NOMO-1 treated with DMSO at 0.1 percent for 48 hours (cell line): ENCODE data around the gene RGL1.

Experiments
- DNase-seq: peaks from one replicate; lab custom pipeline; 2025; ENCODE audit not compliant: unreplicated experiment; lab: John Stamatoyannopoulos, UW

RGL1 gene

DNA sequence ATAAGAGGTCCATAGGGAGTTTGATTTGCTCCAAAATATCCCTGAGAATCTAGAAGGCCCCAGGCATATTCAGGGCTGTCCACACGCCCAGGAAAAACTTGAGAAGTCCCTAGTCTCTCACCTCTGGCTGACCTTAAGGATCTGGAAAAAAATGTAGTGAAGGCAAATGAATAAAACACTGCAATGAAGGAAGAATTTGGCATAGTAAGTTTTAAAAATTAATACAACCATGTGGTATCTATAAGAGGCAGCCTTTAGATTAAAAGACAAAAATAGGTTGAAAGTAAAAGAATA is 141.3 kb downstream of the RGL1 start:
- DNase-seq = no peak

DNA sequence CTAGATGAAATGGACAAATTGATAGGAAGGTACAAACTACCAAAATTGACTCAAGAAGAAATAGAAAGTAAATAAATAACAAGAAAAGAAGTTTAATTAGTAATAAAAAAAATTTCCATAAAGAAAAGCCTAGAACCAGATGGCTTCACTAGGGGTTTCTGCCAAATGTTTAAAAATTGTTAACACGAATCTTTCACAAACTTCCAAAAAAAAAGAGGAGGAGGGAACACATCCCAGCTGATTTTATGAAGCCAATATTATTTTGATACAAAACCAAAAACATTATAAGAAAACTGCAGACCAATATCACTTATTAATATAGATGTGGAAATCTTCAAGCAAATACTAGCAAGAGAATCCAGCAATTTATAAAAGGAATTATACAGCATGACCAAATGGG is 143.1 kb downstream of the RGL1 start:
- DNase-seq = no peak

DNA sequence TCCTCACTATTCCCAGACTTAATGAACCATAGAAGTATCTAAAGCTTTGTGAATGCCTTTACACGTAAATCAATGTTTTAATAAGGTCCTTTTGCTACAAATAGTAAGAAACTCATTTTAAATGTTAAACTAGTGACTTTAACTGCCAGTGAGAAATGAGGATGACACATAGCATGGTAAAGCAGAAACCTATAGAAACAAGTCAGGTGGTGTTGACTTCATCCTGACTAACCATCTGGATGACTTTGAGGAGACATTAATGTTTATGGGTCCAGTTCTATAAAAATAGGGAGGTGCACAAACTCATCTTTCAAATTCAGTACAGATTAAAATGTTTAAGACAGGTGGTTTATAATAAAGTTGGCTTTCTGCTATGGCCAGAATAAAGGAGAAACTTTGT is 147.2 kb downstream of the RGL1 start:
- no peak for DNase-seq

DNA sequence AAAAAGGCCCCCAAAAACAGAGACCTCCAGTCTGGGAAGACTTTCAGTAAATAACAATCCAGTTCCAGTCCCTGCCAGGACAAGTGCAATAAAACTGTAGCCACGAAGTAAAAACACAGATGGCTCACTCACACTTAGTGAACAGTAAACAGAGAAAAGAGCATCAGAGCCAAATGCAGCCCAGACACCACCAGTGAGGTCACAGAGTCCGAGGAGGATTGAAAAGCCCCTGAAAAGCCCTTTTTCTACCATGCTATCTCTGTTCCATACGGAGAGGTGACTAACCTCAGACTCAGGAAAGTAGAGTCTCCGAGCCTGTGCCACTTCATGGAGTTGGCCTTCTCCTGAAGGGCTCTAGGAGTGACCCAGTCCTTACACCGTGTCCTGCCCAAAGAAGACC is 148.1 kb downstream of the RGL1 start:
- DNase-seq = no peak

DNA sequence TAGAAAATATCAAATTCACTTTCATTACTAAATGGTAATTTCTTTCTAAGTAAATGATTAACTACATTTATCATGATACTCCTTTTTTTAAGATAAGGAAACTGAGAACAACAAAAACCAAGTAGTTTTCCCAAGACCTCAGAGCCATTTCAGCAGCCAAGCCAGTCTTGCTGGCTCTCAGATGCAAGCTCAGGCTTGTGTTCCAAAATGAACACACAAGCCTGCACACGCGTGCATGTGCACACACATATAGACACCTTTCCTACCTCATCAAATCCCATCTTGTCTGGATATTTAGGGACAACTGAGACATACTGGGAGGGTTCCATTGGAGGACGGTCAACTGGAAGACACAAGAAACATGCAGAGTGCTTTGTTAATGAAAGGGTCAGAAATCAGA is 149.6 kb downstream of the RGL1 start:
- DNase-seq = no peak

DNA sequence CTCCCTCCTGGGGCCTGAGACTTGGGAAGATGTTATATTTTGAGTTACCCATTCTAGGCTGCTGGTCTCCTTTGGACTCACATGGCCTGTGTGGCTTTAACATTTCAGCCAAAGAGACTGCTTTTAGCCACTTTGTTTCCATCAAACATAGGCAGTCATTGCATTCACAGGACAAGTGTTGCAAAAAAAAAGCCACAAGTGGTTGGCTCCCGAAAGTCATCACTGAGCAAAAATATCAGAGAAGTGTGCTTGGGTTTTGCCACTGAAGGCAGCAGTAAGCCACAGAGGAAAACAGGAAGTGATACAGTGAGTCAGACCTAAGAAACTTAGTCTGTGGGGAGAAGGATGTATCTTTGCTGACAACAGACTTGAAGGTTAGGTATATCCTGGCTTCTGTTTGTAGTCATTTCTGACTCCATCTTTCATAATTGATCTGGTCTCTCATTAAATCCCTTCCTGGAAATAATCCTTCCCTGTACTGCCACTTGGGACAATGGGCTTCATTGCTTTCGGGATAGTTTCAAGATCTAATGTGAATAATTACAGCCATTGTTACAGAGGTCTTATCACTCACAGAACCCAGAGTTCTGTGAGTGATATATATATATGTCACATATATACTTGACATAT is 151.8 kb downstream of the RGL1 start:
- peak; percentile 98 for DNase-seq

DNA sequence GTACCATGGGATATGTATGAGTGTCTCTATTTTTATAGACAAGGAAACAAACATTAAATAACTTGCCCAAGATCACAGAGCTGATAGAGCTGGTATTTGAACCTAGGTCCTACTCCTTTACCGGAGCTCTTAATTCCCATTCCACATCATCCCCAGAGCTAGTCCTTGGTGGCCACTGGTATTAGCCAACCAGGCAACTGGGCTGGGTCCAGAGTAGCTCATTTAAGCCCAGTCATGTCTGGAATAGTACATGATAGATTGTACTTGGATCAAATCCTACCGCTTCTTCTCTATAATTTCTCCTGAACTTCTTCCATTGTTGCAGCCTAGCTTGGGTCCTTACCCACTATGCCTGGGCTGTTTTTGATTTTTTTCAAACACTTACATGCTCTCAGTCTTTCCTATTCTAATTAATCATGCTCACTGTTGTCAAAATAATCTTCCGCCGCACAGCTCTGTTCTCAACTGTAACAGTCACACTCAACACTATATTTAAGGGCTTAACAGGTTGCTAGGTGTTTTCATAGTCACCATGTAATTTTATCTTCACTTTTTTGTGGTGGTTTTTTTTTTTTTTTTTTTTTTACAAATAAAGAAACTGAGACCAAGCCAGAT is 152.4 kb downstream of the RGL1 start:
- no peak for DNase-seq

DNA sequence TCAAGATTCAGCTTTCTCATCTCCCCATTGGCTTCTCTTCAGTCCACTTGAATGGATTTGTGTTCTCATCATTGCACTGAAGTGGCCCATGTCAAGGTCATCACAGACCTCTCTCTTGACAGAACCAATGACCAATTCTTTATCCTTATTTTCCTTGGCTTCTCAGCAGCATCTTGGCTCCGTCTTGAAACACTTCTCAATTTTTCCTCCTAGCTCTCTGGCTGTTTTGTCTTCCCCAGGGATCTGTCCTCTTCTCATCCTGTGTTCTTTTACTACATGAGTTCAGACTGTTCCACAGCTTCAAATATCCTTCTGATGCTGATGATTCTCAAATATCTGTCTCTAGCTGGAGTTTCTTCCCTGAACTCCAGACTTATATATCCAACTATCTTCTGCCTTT is 154.0 kb downstream of the RGL1 start:
- DNase-seq = no peak

DNA sequence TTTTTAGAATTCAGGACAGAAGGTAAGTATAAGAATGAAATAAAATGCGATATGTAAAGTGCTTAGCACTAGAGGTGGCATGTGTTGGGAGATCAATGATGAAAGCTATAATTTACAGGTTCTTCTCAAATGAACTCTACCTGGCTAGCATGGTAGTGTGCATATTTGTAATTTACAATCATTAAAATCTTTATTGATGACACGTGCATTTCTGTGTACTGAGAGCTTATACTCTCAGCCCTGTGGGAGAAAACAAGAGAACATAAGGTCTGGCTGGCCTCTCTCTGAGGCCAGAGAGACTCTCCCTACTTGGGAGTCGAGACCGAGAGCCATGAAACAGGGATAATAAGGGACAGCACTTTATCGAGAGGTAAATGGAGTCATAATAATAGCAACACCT is 156.2 kb downstream of the RGL1 start:
- no peak for DNase-seq

DNA sequence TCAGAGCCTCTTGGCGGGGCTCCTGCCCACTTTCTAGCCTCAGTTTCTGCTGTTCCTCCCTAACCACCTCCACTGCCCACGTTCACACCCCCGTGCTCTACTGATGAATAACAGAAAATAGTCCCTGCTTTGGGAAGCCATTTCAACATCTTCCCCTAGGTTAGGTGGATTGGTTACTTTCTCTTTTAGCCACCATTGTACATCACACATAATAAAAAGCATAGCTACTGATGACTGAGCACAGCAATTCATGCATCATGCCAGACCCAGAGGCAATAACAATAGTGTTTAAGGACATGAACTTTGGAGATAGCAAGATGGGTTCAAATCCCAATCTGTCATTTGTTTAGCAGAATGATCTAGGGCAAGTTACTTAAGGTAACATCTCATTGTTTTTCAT is 158.0 kb downstream of the RGL1 start:
- DNase-seq = no peak

DNA sequence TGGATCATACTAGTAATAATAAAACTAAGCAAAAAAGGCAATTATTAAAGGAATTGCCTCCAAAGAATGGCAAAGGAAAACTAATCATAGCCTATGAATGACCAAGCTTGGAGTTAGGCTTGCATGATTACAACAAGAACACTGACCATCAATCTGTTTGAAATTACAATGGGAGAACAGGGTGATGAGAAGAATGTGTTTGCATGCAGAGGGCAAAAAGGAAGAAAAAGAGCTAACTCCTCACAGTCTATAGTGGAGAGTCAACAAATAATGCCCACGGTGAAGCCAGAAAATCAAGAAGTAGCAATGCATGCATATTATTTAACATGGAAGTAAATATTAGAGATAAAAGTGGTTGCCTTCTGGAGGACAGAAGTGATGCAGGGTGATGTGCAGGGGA is 160.8 kb downstream of the RGL1 start:
- no peak for DNase-seq

DNA sequence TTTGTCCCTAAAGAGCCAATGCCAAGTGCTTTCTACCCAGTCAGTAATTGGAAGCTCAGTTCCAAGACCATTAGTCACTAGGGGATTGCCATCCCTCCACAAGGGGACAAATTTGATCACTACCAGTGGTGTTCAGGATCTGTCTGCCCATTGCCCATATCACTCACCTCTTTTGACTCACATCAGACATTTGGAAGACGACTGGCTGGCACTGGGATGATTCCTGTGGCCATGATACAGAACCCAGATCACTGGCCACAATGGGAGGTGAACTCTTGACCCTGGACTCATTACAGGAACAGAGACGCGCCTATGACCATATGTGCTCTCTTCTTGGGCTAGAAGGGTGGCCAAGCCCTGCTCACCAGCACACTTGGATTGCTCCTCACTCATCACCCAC is 161.6 kb downstream of the RGL1 start:
- DNase-seq = no peak

DNA sequence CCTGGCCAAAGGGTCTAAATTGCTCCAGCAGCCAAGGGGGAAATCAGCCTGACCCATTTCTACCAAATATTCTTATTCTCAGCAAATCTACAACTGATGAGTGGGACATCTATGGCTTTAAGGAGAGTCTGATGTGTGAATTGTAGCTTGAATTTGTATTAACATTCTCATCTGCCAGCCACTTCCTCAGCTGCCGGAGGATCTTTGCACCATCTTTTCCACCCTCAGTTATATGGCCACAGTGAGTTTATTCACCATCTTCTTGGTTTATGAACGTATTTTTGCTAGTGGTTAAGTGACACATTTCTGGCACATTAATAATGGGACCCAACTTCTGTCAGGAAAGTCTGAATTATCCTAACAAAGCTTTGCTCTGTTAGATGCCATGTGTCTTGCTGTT is 163.0 kb downstream of the RGL1 start:
- DNase-seq = no peak

DNA sequence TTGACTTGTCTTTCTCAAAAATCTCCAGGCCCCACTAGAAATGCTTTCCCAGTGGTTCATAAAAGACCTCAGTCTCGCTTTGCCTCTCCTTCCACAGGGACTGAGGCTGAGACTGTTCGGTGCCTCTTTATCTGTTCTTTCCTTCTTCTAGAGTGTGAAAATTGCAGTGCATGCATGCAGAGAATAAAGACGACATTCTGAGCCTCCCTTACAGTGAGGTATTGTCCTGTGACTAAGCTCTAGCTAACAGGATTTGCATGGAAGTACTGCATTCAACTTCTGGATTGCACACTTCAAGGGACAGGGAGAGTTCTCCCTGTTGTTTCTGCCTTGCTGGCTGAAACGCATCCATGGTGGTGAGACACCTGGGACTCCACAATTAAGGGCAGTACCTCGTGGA is 163.5 kb downstream of the RGL1 start:
- DNase-seq = no peak

DNA sequence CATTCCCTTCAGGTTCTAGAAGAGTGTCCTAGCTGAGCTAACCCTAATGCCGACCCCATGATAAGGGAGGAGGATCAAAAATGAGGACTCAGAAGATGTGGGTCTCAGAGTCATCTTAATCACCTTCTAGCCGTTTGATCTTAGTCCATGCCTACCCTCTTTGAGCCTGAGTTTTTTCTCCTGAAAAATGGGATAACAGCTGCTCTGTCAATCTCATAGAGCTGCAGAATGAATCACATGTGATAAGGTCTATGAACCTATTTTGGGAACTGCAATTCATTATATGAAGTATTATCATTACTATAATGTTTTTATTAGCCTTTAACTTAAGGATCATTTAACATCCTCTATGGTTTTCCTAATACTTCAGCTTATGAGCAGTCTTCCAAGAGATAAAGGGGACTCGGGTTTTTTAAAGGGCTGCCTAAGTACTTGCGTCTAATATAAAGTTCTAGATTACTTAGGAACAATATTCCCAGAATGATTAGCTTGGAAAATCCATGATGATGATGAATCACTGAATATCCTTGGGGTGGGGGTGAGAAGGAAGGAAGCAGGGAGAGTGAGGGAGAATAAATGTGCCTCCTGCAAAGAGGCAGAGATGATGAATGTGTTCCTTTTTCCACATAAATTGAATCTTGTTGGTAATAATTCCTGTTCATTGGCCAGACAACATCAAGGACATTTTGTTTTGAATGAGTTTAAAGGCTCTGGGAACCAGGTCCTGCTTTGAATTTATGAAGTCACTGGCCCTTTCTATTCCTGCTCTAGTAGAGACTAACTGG is 165.8 kb downstream of the RGL1 start:
- DNase-seq = no peak

DNA sequence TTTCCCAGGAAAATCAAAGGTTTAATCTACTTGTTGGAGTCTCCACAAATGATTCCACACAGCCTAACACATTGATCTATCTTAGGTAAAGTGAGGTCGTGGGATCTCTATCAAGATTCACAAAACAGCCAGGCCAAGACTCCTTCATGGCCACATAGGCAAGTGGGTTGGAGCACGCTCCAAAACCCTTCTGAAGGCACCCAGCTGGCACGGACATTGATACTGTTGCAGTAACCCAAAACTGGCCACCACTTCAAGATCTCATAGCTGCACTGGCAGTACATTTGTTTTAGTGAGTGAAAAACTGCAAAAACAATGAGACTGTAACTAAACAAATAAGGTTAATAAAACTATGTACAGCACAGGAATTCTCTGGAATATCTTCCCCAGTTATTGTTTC is 170.7 kb downstream of the RGL1 start:
- DNase-seq = no peak

DNA sequence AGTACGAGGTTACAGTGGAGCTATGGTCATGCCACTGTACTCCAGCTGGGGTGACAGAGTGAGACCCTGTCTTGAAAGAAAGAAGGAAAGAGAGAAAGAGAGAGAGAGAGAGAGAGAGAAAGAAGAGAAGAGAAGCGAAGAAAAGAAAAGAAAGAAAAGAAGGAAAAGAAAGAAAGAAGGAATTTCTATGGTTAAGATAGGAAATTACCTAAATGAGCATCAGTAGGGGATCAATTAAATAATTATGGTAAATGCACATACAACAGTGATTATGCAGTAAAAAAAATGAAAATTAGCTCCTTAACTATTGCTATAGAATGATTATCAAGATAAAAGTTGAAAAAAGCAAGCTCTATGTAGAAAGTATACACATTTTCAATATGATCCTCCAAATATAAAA is 172.8 kb downstream of the RGL1 start:
- no peak for DNase-seq
